HEK293T (cell line): ENCODE results near the gene MTMR3.
A peak's percentile ranks its signal among the peaks of the same experiment; 100 is the strongest.

Experiments used
- CTCF ChIA-PET: fragments of 350-600 bp; formaldehyde crosslinking; extraction: SDS; loops from one replicate; lab custom pipeline; 2021; ENCODE audit warnings: antibody characterized with exemption, inconsistent platforms; lab: Yijun Ruan, JAX
- POLR2A ChIA-PET: fragments of 350-600 bp; formaldehyde crosslinking; extraction: SDS; loops from one replicate; lab custom pipeline; 2020; ENCODE audit warnings: antibody characterized with exemption, inconsistent platforms; lab: Yijun Ruan, JAX
- DNase-seq: peaks from one replicate; pipeline ENCODE4 v3.0.0; 2012; ENCODE audit warnings: mixed read lengths; ENCODE audit errors: extremely low spot score
- ARNT ChIP-seq: fragments of 450-650 bp; IDR thresholded peaks from 2 replicates; pipeline ENCODE4 v1.6.1; 2017; ENCODE audit warnings: mild to moderate bottlenecking
- BHLHE40 ChIP-seq: fragments of 450-650 bp; IDR thresholded peaks from 2 replicates; pipeline ENCODE4 v1.6.1; 2016; ENCODE audit warnings: mild to moderate bottlenecking, moderate library complexity, borderline replicate concordance
- CTBP1 ChIP-seq: fragments of 450-650 bp; IDR thresholded peaks from 2 replicates; pipeline ENCODE4 v1.6.1; 2016; ENCODE audit warnings: borderline replicate concordance
- ELF4 ChIP-seq: fragments of 450-650 bp; IDR thresholded peaks from 2 replicates; pipeline ENCODE4 v1.6.1; 2017; ENCODE audit warnings: antibody characterized with exemption
- FOXA1 ChIP-seq: fragments of 450-650 bp; IDR thresholded peaks from 2 replicates; pipeline ENCODE4 v1.6.1; 2016; ENCODE audit warnings: mild to moderate bottlenecking
- FOXK2 ChIP-seq: fragments of 450-650 bp; IDR thresholded peaks from 2 replicates; pipeline ENCODE4 v1.6.1; 2016; ENCODE audit warnings: mild to moderate bottlenecking
- FOXM1 ChIP-seq: fragments of 450-650 bp; IDR thresholded peaks from 2 replicates; pipeline ENCODE4 v1.6.1; 2017; ENCODE audit warnings: mild to moderate bottlenecking, borderline replicate concordance
- HDGF ChIP-seq: fragments of 450-650 bp; IDR thresholded peaks from 2 replicates; pipeline ENCODE4 v1.6.1; 2017; ENCODE audit warnings: antibody characterized with exemption, borderline replicate concordance
- L3MBTL2 ChIP-seq: fragments of 450-650 bp; conservative IDR thresholded peaks from 2 replicates; pipeline ENCODE4 v1.6.1; 2016; ENCODE audit warnings: mild to moderate bottlenecking
- LEF1 ChIP-seq: fragments of 450-650 bp; IDR thresholded peaks from 2 replicates; pipeline ENCODE4 v1.6.1; 2017; ENCODE audit warnings: mild to moderate bottlenecking, borderline replicate concordance
- NFRKB ChIP-seq: fragments of 450-650 bp; IDR thresholded peaks from 2 replicates; pipeline ENCODE4 v1.6.1; 2016; ENCODE audit warnings: mild to moderate bottlenecking, moderate library complexity
- SP1 ChIP-seq: fragments of 450-650 bp; IDR thresholded peaks from 2 replicates; pipeline ENCODE4 v1.6.1; 2017
- SUZ12 ChIP-seq: fragments of 450-650 bp; IDR thresholded peaks from 2 replicates; pipeline ENCODE4 v1.6.1; 2016; ENCODE audit warnings: mild to moderate bottlenecking
- TARDBP ChIP-seq: fragments of 450-650 bp; IDR thresholded peaks from 2 replicates; pipeline ENCODE4 v1.6.1; 2016
- ZNF384 ChIP-seq: fragments of 450-650 bp; IDR thresholded peaks from 2 replicates; pipeline ENCODE4 v1.6.1; 2016
- TF ChIP-seq, protein P1 (sequence below): fragments of 450-650 bp; IDR thresholded peaks from 2 replicates; pipeline ENCODE4 v1.6.1; 2016

Gene MTMR3

GRCh38 chr22:29887358-29887757, 4.4 kb downstream of the MTMR3 start:
- CTCF ChIA-PET: no interaction called here
- DNase-seq: no peak
- POLR2A ChIA-PET: interaction anchor here (0.8 kb wide), 1 partner anchor 104 kb away, joined by 3 read pairs; no protein-coding TSS in a partner anchor
- no peak for TF ChIP-seq SP1
- TF ChIP-seq L3MBTL2: no peak
- TF ChIP-seq FOXA1: no peak

- POLR2A ChIA-PET: no interaction called here
- CTCF ChIA-PET: no interaction called here
- TF ChIP-seq L3MBTL2: no peak
- TF ChIP-seq SP1: no peak
- TF ChIP-seq FOXM1: no peak
- no peak for TF ChIP-seq NFRKB
- TF ChIP-seq CTBP1: no peak
- TF ChIP-seq SUZ12: no peak
- TF ChIP-seq ARNT: no peak
- TF ChIP-seq ZNF384: no peak
- TF ChIP-seq LEF1: no peak
- no peak for TF ChIP-seq FOXK2
- DNase-seq: no peak
Measured at GRCh38 chr22:29890760-29891159, 7.8 kb downstream of the MTMR3 start.

GRCh38 chr22:29892315-29893156, 9.6 kb downstream of the MTMR3 start:
- DNase-seq: no peak
- ChIA-PET CTCF (no interaction called here), POLR2A (no interaction called here)
- TF ChIP-seq NFRKB (no peak), CTBP1 (0 out of 2 replicates have a peak, but pooled peaks have one; percentile 12)
- TF ChIP-seq, protein P1, sequence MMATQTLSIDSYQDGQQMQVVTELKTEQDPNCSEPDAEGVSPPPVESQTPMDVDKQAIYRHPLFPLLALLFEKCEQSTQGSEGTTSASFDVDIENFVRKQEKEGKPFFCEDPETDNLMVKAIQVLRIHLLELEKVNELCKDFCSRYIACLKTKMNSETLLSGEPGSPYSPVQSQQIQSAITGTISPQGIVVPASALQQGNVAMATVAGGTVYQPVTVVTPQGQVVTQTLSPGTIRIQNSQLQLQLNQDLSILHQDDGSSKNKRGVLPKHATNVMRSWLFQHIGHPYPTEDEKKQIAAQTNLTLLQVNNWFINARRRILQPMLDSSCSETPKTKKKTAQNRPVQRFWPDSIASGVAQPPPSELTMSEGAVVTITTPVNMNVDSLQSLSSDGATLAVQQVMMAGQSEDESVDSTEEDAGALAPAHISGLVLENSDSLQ: peak; percentile 57

DNA sequence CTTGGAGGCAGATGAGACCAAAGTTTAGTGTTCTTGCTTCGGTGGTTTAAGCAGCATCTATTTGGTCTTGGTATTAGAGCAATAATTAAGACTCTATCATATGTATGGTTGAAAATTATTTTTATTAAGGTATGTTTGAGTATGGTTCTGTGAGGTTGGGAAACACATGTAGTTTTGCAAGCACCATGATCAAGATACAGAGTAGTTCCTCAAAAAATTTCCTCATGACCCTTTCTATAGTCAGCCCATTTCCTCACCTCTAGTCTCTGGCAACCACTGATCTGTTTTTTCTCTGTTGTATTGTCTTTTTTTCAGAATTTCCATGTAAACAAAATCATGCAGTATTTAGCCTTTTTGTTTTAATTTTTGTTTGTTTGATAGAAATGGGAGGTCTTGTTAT, 18.4 kb downstream of the MTMR3 start:
- no peak for DNase-seq
- CTCF ChIA-PET: no interaction called here
- TF ChIP-seq ARNT (no peak), L3MBTL2 (no peak), FOXM1 (no peak), FOXK2 (no peak), HDGF (no peak), FOXA1 (no peak), CTBP1 (no peak), TARDBP (no peak), ELF4 (no peak), SP1 (no peak), NFRKB (no peak)
- TF ChIP-seq, protein P1: no peak
- POLR2A ChIA-PET: no interaction called here

GRCh38 chr22:29903371-29903770, 20.4 kb downstream of the MTMR3 start:
- CTCF ChIA-PET: interaction anchor here (1.1 kb wide), 1 partner anchor 101 kb away, joined by 3 read pairs; no protein-coding TSS in a partner anchor
- POLR2A ChIA-PET: interaction anchor here (2.3 kb wide), 1 partner anchor 66 kb away, joined by 6 read pairs; the partner anchor contains the start of gene ASCC2
- TF ChIP-seq, protein P1: no peak
- DNase-seq: no peak

DNA sequence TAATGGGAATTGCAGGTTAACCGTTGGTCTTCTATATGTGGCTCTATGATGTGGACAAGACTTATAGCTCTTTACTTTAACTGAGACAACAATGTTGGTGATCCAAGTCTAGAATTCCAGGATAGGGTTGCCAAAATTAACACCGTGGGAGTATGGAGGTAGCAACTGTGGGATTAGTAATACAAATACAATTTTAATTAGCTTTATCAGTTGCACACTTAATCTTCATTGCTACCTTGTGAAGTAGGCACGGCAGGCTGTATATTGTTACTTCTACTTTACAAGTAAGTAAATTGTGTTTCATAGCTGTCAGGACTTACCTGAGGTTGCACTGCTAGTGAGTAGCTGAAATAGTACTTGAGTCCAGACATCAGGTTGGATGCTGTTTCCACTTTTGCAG, 21.0 kb downstream of the MTMR3 start:
- ChIA-PET CTCF (interaction anchor here (0.6 to 1.1 kb wide), 2 partner anchors 101 to 1036 kb away, joined by 3 to 4 read pairs; no protein-coding TSS in a partner anchor), POLR2A (interaction anchor here (2.3 kb wide), 1 partner anchor 66 kb away, joined by 6 read pairs; the partner anchor contains the start of gene ASCC2)
- TF ChIP-seq ELF4: no peak
- TF ChIP-seq ARNT: no peak
- no peak for TF ChIP-seq BHLHE40
- TF ChIP-seq LEF1: no peak
- no peak for TF ChIP-seq SP1
- no peak for TF ChIP-seq NFRKB
- TF ChIP-seq CTBP1: no peak
- no peak for TF ChIP-seq SUZ12
- no peak for TF ChIP-seq HDGF
- no peak for TF ChIP-seq FOXA1
- TF ChIP-seq FOXM1: no peak
- DNase-seq: no peak
